ENCODE results near the gene GRK4.

Gene GRK4

GRCh38 chr4:3017504-3017903 is 54.1 kb downstream of the GRK4 start:
- no peak for DNase-seq

GRCh38 chr4:3019145-3019846 is 55.9 kb downstream of the GRK4 start:
- DNase-seq: no peak

GRCh38 chr4:3021127-3021526 is 57.8 kb downstream of the GRK4 start:
- DNase-seq: no peak

GRCh38 chr4:3021627-3022026 is 58.3 kb downstream of the GRK4 start:
- DNase-seq: no peak

DNA sequence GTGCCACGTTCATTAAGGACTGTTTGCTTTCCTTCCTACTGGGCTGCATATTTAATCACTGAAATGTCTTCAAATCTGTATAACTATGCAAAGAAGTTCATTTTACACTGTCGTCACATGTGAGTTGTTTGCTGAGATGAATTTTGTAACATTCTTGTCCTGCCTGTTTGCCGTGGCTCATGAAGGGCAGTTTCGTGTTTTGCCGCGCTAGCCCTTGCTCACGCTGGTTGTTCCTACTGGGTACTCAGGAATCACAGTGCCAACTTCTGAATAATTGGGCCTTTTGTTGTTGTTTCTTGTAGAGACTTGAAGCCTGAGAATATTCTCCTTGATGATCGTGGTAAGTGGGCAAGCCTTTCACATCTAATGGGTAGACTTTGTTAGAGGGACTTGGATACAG is 58.7 kb downstream of the GRK4 start:
- DNase-seq: no peak

DNA sequence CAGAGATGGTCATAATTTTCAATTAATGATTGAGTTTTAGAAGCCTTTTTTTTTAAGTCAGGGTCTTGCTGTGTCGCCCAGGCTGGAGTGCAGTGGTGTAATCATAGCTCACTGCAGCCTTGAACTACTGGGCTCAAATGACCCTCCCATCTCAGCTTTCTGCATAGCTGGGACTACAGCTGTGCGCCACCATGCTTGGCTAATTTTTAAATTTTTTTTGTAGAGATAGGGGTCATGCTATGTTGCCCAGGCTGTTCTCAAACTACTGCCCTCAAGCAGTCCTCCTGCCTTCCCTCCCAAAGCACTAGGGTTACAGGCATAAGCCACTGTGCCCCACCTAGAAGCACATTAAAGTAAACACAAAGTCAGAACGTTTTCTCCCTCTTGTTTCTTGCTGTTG is 59.3 kb downstream of the GRK4 start:
- no peak for DNase-seq

DNA sequence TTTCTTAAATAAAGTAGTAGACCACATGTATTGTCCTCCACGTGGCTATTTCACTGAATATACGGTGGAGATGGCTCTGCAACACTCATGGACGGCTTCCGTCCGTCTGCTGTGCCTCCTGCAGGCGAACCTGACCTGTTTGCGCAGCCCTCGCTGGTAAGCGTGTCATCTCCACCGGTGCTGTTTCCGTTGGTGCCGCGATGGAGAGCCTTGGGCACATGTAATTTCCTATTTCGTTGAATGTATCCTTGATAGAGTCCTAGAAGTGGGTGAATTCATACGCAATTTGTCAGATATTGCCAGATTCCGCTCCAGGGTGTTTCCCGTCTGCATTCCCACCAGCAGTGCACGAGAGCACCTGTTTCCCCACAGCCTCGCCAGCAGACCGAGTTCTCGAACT is 62.5 kb downstream of the GRK4 start:
- no peak for DNase-seq

DNA sequence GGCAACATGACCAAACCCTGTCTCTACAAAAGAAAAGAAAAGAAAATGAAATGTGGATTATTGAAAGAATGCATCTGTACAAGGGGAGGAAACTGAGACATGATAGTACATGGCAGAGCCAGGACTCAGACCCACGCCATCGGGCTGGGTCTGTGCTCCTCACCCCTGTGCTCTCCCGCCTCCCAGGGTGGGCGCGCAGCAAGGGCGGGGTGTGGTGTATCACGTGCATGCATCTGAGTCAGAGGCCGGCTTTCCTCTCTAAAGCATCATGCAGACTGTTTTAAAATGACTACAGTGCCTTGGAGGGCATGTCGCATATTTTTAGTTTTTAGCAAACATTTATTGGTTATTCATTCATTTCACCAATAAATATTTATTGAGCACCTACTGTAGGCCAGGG is 63.2 kb downstream of the GRK4 start:
- no peak for DNase-seq

DNA sequence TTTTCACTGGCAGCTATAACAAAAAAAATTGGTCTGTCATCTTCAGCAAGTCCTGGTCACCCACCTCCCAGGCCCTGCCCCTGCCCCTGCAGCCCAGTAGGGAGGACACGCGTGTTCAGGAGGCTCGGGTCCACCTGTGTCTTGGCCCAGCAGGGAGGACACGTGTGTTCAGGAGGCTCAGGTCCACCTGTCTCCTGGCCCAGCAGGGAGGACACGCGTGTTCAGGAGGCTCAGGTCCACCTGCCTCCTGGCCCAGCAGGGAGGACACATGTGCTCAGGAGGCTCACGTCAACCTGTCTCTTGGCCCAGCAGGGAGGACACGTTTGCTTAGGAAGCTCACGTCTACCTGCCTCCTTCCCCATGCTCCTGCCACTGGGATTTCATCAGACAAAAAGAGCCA is 66.1 kb downstream of the GRK4 start:
- no peak for DNase-seq

- DNase-seq: no peak
These were observed 67.4 kb downstream of the GRK4 start for GRCh38 chr4:3030566-3031356.

DNA sequence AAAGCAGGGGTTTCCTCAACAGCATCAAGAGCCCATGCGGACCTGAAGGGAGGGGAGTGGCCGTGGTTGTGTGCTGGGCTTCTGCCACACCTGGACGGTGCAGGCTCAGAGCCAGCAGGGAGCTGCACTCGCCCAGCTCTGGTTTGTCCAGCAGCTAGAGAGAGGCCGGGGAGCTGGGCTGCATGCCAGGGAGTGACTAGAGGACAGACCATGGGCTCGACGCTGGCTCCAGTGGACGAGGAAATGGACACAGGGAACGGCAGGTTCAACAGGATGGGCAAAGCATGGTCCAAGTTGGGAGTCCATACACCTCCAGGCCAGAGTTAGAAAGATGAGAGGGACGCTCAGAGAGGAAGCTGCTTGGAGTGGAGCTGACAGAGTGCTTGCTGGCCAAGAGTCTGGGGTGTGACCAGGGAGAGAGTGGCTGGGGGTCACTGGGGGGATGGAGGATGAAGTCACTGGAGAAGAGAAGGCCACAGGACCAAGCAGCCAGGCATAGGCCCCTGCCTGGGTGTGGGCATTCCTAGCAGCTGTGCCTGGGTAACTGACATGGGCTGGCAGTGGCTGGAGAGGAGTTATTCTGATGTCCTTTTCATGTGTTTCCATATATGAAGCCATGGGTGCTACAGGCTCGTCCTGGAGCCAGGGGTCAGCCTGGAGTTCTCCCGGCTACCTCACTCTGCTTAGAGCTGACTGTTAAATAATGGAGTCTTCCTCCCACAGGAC is 68.1 kb downstream of the GRK4 start:
- DNase-seq: no peak

- no peak for DNase-seq
These were observed 70.9 kb downstream of the GRK4 start for GRCh38 chr4:3034231-3034630.

- DNase-seq: no peak
These were observed 71.9 kb downstream of the GRK4 start for GRCh38 chr4:3035249-3035648.

DNA sequence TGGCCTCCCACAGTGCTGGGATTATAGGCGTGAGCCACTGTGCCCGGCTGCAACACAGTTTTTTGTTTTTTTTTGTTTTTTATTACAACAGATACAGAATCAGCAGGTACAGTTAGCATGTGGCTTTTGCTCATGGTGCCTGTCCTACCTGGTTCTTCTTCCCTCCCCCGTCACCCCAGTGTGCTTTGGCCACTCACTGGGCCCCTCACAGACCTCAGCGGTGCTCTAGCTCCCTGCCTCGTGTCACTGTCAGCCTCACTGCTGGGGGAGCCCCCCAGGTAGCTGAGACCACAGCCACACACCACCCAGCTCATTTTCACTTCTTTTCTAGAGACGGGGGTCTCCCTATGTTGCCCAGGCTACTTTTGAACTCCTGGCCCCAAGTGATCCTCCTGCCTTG is 72.3 kb downstream of the GRK4 start:
- DNase-seq: no peak

GRCh38 chr4:3036131-3036952 is 73.0 kb downstream of the GRK4 start:
- no peak for DNase-seq

DNA sequence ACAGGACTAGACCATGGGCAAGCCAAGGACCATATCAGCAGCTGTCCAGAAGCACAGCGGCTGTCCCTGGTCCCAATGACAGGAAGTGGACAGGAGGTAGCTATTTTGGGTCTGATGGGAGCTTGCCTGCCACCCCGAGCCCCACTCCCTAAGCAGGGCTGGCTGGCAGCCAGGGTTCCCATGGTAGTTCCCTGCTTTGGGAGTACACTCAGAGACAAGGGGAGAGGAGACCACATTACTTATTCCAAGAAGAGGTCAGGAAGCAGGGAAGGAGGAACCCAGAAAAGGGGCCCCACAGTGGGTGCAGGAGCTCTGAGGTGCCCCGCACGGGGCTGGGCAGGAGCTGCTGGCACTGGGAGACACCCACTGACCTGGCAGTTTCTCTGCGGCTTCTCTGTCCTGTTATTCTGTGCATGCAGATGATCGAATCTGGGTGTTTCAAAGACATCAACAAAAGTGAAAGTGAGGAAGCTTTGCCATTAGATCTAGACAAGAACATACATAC is 74.6 kb downstream of the GRK4 start:
- DNase-seq: peak; percentile 83

DNA sequence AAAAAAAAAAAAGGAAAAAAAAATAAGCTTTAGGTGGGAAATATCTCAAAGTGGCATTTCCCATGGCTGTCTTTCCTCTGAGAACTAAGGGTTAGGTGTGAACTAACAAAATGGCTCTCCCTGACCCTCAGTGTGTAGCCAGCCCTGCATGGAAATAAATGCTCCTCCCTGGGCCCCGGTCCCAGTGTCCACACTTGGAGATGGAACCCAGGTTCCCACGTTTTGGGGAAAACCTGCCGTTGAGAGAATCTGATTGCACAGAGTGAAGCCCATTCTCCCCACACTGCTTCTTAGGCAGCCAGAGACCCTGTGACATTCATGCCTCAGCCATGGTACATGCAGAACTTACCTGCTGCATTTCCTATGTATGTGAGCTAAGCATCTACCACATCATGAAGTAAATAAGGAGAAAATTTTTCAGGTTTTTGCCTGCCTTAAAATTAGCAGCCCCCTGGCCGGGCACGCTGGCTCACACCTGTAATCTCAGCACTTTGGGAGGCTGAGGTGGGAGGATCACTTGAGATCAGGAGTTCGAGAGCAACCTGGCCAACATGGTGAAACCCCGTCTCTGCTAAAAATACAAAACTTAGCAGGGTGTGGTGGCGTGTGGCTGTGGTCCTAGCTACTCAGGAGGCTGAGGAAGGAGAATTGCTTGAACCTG is 76.5 kb downstream of the GRK4 start:
- DNase-seq: no peak

DNA sequence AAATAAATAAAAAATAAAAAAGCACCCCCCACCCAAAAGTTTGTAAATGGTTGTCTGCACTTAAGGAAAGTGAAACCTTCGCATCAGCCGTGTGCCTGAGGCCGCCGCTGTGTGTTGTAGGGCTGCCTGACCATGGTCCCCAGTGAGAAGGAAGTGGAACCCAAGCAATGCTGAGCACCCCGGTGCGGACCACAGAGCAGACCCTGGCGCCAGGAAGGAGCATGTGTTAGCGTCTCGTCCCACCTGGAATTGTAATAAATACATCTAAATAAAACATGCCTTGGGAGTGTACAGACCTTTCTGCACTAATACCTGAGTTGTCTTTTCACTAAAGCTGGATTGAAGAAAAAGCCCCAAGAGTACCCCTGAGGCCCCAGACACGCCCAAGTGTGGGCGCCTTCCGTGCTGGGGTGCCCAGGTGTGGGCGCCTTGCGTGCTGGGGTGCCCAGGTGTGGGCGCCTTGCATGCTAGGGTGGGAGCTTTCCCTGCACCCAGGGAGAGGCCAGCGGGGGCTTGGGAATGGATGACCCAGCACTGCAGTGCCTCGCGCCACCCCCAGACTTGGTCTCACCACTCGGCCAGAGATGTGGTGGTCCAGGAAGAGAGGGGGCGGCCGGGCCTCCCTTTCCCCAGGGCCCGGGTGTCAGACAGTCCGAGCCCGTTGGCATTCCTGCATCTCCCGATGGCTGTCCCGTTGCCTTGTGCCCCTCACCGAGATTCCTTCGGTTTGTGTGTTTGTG is 77.3 kb downstream of the GRK4 start:
- DNase-seq: no peak

- DNase-seq: peak; percentile 60
These were observed 78.1 kb downstream of the GRK4 start for GRCh38 chr4:3041192-3042142.

- DNase-seq: no peak
These were observed 78.9 kb downstream of the GRK4 start for GRCh38 chr4:3042226-3042625.

All from OCI-M1 (cell line).